MCF 10A (cell line): ENCODE results near the gene CYP4Z1. TPM values are rescaled to one million over a fixed set of nuclear protein-coding genes. Genes with fewer than 3 reads are reported as not detected.
"Not testable (repeated sequence)": the region's sequence is repeated elsewhere in the genome, so short reads cannot be mapped to it uniquely, and the experiment has no call there.

Experiments
- BruUV-seq: library from RNA; stranded (reverse); fragments of 400-500 nt; replicated peaks from 2 replicates; lab custom pipeline; 2021; lab: Mats Ljungman, UMichigan
- CTCF ChIA-PET: fragments of 300-600 bp; sonication (Branson Sonifier 250); formaldehyde crosslinking; extraction: SDS; loops from one replicate; lab custom pipeline; 2021; ENCODE audit warnings: antibody characterized with exemption, inconsistent platforms; lab: Yijun Ruan, JAX
- POLR2A ChIA-PET: fragments of 300-600, 350-650 bp; sonication (Branson Sonifier 250); formaldehyde crosslinking; extraction: SDS; loops from one replicate; lab custom pipeline; 2020; ENCODE audit warnings: antibody characterized with exemption, inconsistent platforms; lab: Yijun Ruan, JAX
- DNase-seq: peaks from one replicate; pipeline ENCODE4 v3.0.0-alpha.2; 2018; ENCODE audit not compliant: unreplicated experiment
- H3K27ac Mint-ChIP-seq: one replicate; pipeline ENCODE4 v1.8.0; 2022; ENCODE audit warnings: mild to moderate bottlenecking, low read depth, mixed read lengths; ENCODE audit not compliant: unreplicated experiment
- H3K27me3 Mint-ChIP-seq: one replicate; pipeline ENCODE4 v1.8.0; 2022; ENCODE audit warnings: mixed read lengths; ENCODE audit not compliant: insufficient read depth, unreplicated experiment
- H3K36me3 Mint-ChIP-seq: one replicate; pipeline ENCODE4 v1.8.0; 2022; ENCODE audit warnings: mild to moderate bottlenecking, moderate library complexity, mixed read lengths; ENCODE audit not compliant: insufficient read depth, unreplicated experiment
- H3K4me1 Mint-ChIP-seq: one replicate; pipeline ENCODE4 v1.8.0; 2022; ENCODE audit warnings: mixed read lengths; ENCODE audit not compliant: insufficient read depth, unreplicated experiment
- H3K4me3 Mint-ChIP-seq: one replicate; pipeline ENCODE4 v1.8.0; 2022; ENCODE audit warnings: mild to moderate bottlenecking, moderate library complexity, mixed read lengths; ENCODE audit not compliant: unreplicated experiment
- H3K9me3 Mint-ChIP-seq: one replicate; pipeline ENCODE4 v1.8.0; 2022; ENCODE audit warnings: mixed read lengths; ENCODE audit not compliant: unreplicated experiment
- CTCF ChIP-seq: fragments of 200-600 bp; IDR thresholded peaks from one replicate; pipeline ENCODE4 v1.8.0; 2022; ENCODE audit warnings: antibody characterized with exemption, mild to moderate bottlenecking; ENCODE audit not compliant: unreplicated experiment
- intact Hi-C: fragments of 100-400 bp; cut with micrococcal nuclease; formaldehyde crosslinking; loops from 2 replicates; pipeline ENCODE4 v1.14.1; 2022
- total RNA-seq: library from RNA; stranded (reverse); gene quantifications from 2 replicates; pipeline ENCODE4 v1.2.3, GENCODE V29; 2022

The CYP4Z1 gene
- total RNA-seq, 1 experiment from 2014 or later, result not detected

DNA sequence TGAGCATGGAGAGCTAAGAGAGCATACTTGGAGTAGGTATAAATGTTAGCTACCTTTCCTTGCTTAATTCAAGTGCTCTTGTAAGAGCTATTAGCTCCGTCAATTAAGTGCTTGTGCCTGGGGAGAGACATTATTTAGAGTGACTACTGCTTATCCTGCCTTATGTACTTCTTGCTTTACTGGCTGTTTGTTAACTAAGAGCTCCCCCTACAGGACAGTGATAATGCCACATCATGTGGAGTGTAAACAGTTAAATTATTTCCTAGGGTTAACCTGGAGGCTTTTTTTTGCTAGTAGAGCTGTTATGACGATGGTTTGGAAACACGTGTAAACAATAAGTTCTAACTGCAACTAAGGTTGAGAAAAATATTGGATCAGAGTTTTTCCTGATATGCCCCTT is 24.4 kb downstream of the CYP4Z1 start:
- not testable (repeated sequence) for BruUV-seq

DNA sequence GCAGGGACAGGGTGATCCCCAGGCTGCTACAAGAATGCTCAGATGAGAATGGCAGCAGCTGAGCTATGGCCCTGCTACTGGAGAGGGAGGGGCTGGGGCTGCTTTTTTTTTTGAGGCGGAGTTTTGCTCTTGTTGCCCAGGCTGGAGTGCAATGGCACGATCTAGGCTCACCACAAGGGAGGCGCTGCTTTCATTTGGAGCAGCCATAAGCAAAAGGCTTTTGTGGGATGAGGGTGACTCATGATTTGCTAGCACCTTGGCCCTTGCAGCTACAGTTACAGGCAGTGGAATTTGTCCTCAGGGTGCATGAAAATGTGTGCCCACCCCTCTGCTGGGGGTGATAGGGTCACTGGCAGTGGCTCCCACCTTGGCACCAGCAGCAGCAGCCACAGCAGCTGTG is 37.8 kb downstream of the CYP4Z1 start:
- TF ChIP-seq CTCF, result no peak
- BruUV-seq, result no TSS peak
- ChIA-PET CTCF (interaction anchor here (0.7 kb wide), 1 partner anchor 70 kb away, joined by 3 read pairs; no protein-coding TSS in a partner anchor), POLR2A (no interaction called here)
- no peaks in the 10 kb centered on the region for H3K27me3 Mint-ChIP-seq
- DNase-seq, result peak; percentile 40
- H3K27ac Mint-ChIP-seq, result no peak overlapping the region
- H3K36me3 Mint-ChIP-seq, result no peaks in the 10 kb centered on the region
- no peaks in the 10 kb centered on the region for H3K4me1 Mint-ChIP-seq
- intact Hi-C loops, result loop anchor here (5.0 kb wide), 1 partner anchor 72 kb away; no protein-coding TSS in a partner anchor
- no peak overlapping the region for H3K4me3 Mint-ChIP-seq
- H3K9me3 Mint-ChIP-seq, result no peaks in the 10 kb centered on the region

More for the DNA sequence above, 24.4 kb downstream of the CYP4Z1 start:
- POLR2A ChIA-PET, intact Hi-C loops, H3K36me3 Mint-ChIP-seq, H3K4me1 Mint-ChIP-seq, H3K4me3 Mint-ChIP-seq, H3K27ac Mint-ChIP-seq, H3K9me3 Mint-ChIP-seq, H3K27me3 Mint-ChIP-seq, DNase-seq: not testable (repeated sequence)
- TF ChIP-seq CTCF, result peak; percentile 15
- CTCF ChIA-PET, result interaction anchor here (0.5 kb wide), 1 partner anchor 746 kb away, joined by 5 read pairs; no protein-coding TSS in a partner anchor

- CTCF ChIA-PET, result interaction anchor here (1.4 kb wide), 1 partner anchor 69 kb away, joined by 3 read pairs; no protein-coding TSS in a partner anchor
- Mint-ChIP-seq H3K4me3 (no peak overlapping the region), H3K27me3 (no peaks in the 10 kb centered on the region), H3K4me1 (no peaks in the 10 kb centered on the region), H3K36me3 (no peaks in the 10 kb centered on the region), H3K9me3 (no peaks in the 10 kb centered on the region), H3K27ac (peak overlapping the region; percentile 57)
- TF ChIP-seq CTCF, result no peak
- BruUV-seq, result no TSS peak
- POLR2A ChIA-PET, result interaction anchor here (1.1 kb wide), 1 partner anchor 72 kb away, joined by 4 read pairs; no protein-coding TSS in a partner anchor
- intact Hi-C loops, result no loop called here
- DNase-seq, result no peak
These were observed 39.8 kb downstream of the CYP4Z1 start for GRCh38 chr1:47106792-47107191.

GRCh38 chr1:47107851-47108574 is 41.0 kb downstream of the CYP4Z1 start:
- H3K9me3 Mint-ChIP-seq, H3K4me1 Mint-ChIP-seq, H3K36me3 Mint-ChIP-seq, H3K4me3 Mint-ChIP-seq, H3K27ac Mint-ChIP-seq, H3K27me3 Mint-ChIP-seq, intact Hi-C loops: not testable (repeated sequence)
- peak; percentile 54 for DNase-seq
- TSS peak; percentile 100 for BruUV-seq
- ChIA-PET CTCF (interaction anchor here (1.4 kb wide), 1 partner anchor 68 kb away, joined by 3 read pairs; no protein-coding TSS in a partner anchor), POLR2A (interaction anchor here (1.1 kb wide), 1 partner anchor 71 kb away, joined by 4 read pairs; no protein-coding TSS in a partner anchor)

DNA sequence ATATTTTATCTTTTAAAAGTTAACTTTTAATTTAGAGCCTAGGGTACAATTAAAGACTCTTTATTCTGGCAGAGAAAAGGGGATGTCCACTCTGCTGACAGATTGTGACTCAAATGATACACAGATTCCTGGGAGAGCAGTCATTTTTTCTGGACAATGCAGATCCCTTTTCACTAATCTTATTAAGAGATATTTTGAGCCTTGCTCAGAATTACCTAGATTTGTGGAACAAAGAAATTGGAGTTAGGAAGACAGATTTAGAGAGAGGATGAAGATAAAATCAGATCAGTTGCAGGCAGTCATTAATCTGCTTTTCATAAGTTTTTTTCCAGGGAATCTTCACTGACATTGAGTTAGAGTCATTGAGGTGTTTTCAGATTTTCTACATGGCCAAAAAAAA is 42.5 kb downstream of the CYP4Z1 start:
- H3K4me3 Mint-ChIP-seq, H3K9me3 Mint-ChIP-seq, H3K4me1 Mint-ChIP-seq, POLR2A ChIA-PET, H3K27me3 Mint-ChIP-seq, H3K27ac Mint-ChIP-seq, intact Hi-C loops, CTCF ChIA-PET, H3K36me3 Mint-ChIP-seq, DNase-seq, BruUV-seq: not testable (repeated sequence)
